Daoy (cell line): ENCODE measurements around the gene CDC14B. TPM values are rescaled to one million over a fixed set of nuclear protein-coding genes. Genes with fewer than 3 reads are reported as not detected.
"Not testable (repeated sequence)": the region's sequence is repeated elsewhere in the genome, so short reads cannot be mapped to it uniquely, and the experiment has no call there.

Source experiments
- DNase-seq: peaks from one replicate; pipeline ENCODE4 v3.0.0-alpha.2; 2015; ENCODE audit warnings: low read depth
- total RNA-seq: library from RNA; depleted of rRNA; stranded (reverse); fragments of >200 nt; shearing (Covaris generic); gene quantifications from 2 replicates; pipeline ENCODE4 v1.2.3, GENCODE V29; 2014

Gene CDC14B
- total RNA-seq, 1 experiment from 2014 or later: 15.3 TPM

DNA sequence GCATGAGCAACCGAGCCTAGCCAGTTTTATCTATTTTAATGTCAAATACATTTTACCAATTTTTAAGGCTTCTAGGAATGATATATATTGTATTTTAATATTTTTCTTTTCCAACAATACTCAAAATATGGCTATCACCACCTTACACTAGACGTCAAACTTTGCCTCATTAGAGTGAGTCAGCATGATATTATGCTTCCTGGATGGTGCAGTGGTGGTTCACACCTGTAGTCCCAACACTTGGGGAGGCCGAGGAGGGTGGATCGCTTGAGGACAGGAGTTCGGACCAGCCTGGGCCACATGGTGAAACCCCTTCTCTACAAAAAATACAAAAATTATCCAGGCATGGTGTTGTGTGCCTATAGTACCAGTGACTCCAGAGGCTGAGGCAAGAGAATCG, 7.3 kb upstream of the CDC14B start:
- no peak for DNase-seq

GRCh38 chr9:96621618-96622017, 2.0 kb upstream of the CDC14B start:
- no peak for DNase-seq

GRCh38 chr9:96620832-96621269, 1.2 kb upstream of the CDC14B start:
- DNase-seq: no peak

GRCh38 chr9:96620181-96620514, 505 bp upstream of the CDC14B start:
- DNase-seq: no peak

- DNase-seq: peak; percentile 34
These were observed 548 bp downstream of the CDC14B start for GRCh38 chr9:96619124-96619465.

DNA sequence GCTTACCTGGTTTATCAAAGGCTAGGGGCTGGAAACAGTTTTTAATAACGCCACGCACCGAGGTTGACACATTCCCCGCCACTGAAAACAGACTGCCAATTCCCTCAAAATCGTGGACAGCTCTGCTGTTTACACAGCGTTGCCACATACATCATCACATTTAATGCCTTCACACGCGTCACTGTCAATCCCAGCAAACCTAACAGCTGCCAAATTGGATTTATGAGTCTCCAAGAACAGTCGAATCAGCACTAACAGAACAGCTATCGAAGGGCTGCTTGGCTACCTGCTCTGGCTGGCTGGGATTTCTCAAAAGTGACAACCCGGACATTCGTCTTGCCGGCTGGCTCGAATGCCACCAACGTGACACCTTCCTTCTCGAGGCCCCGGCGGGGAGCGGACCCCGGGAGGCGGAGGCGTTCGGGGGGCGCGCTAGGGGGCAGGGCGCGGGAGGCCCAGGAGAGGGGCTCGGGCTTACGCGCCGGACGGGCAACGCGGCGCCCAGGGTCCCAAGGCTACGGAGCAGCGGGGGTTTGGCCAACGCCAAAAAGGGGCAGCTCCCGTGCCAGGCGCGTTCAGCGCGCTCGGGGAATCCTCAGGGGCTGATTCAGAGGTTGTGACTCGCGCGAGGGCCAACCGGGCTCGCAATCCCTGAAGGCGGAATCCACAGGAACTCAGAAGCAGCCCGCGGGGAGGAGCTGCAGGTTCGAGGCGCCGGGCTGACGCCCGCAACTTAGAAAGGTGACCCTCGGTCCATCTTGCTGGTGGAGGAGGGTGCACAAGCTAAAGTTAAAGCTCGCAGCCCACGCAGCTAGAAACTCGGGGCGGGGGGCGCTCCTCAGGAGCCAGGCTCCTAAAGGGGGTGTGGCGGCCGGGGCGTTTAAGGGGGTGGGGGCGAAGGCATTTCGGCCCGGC, 1.2 kb downstream of the CDC14B start:
- DNase-seq: peak; percentile 65

DNA sequence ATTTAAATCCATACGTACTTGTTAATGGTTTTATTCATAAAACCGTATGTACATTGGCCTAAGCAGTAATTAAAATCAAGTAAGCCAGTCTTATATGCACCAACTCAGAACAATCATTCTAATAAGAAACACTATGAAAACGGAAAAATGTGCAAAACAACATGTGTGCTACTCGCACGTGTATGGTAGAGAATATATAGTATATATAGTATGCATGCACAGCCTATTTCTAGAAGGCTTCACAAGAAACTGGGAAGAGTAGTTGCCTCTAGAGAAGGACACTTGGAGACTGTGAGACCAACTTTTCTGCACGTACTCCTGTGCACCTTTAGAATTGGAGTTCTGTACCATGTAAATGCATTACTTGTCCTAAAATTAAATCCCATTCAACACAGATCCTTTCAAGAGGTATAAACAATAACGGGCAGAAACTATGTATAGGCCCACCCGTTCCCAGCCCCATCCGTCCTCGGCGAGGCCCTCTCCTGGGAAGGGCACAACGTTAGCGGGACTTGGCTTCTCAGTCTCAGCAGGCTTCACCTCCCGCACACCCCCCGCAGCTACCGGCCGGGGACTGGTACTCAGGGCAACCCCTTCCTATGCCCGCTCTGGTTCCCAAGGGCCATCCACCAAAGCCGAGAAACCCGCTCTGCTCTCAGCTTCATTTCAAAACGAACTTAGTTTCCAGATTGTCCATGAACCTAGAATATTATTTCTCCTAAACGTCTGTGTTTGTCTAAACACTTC, 2.0 kb downstream of the CDC14B start:
- no peak for DNase-seq

DNA sequence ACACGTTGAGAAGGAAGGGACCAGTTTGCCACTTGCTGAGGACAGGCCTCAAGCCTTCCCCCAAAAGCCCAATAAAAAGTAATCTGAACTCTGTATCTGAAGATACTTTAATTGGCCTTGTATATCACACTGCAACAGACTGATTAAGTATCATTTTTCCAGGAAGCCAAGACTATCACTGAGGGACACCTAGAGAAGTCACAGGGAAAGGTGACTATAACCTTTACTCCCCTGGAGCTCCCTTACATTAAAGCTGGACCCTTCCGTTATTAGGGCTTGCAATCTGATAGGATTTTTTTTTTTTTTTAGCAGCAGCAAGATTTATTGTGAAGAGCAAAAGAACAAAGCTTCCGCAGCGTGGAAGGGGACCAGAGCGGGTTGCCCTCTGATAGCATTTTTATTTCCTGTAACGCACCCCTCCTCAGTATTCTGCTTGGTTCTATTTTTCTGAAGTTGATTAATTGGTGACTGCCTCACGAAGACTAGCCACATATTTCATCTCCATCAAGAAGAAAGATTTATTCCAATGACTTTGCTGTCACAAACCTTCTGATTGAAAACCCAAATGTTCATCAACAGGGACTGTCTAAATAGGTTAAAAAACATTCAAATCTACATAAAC, 2.7 kb downstream of the CDC14B start:
- DNase-seq: no peak

GRCh38 chr9:96615411-96615810, 4.2 kb downstream of the CDC14B start:
- DNase-seq: no peak

GRCh38 chr9:96614664-96615063, 5.0 kb downstream of the CDC14B start:
- DNase-seq: not testable (repeated sequence)

DNA sequence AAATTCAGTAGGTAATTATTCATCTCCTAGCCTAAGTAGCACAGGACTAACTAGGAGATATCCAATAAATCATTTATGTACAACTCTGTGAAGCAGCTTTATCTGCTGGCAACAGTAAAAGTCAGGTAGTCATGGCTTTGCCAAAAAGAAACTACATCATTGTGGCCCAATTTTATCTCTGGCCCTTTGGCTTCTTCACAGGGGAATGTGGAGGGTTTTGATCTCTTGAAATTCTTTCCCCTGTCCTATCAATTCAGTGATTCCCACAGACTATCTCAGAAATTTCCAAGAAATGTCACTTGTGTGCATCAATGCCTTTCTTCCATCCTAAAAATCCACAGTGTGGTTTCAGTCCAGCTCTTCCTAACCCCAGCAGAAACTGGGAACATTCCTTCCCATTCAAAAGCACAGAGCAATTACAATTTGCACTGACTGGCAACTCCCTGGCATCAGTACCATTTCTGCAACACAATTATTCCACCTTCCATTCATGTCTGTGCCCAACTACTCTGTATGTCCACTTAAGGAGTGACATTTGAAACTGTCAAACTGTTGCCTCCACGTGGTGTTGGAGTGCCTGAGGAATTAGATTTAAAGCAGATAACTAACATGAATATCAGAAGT, 6.6 kb downstream of the CDC14B start:
- DNase-seq: no peak

DNA sequence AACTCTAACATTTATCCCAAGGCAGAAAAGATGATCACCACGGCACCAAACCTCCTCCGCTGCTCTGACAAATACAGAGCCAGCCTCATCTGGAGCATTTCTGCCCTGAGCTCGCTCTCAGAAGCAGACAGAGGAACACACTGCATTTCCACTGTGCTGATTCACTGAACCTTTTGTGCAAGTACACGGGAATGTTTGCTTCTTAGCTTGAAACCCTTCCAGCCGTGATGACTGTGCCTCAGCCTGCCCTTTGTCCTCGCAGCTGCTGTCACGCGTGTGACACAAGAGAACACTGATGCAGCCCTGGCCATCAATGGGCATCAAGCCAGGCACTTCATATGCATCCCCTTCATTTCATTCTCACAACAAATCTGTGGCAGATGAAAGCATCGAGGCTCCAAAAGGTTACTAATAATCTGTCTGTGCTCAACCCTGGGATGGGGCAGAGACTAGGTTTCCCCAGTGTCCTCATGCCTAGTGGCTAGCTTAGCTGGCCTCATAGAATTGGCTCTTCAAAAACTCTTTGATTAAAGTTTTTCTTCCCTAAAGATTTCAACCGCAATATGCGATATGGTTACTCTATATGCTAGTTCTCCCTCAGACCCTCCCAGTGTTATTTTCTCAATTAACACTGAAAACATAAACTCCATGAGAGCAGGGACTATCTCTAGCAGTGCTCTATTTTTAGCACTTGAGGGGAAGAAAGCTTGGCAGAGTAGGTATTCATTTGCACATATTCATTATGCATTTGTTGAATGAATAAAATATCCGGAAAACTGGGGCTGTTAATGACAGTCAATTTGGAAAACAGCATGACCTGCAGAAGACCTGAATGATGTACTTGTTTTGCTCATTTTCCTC, 7.3 kb downstream of the CDC14B start:
- peak; percentile 82 for DNase-seq

- no peak for DNase-seq
These were observed 8.3 kb downstream of the CDC14B start for GRCh38 chr9:96611302-96611701.

DNA sequence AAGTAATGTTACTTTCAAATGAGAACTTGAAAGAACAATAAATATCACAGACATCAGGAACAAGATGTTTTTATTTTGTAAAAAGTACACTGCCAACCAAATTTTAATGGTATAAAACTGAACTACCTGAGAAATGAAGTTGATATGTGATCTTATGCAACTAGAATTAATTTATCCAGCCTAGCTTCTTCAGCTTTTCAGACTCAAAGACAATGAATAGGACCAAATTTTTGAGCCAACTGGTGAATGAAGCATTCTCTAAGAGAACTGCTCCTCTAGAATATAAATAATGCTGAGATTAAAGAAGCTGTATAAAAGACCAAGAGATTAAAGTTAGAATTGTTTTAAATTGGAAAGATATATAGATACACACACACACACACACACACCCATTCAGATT, 9.9 kb downstream of the CDC14B start:
- no peak for DNase-seq

DNA sequence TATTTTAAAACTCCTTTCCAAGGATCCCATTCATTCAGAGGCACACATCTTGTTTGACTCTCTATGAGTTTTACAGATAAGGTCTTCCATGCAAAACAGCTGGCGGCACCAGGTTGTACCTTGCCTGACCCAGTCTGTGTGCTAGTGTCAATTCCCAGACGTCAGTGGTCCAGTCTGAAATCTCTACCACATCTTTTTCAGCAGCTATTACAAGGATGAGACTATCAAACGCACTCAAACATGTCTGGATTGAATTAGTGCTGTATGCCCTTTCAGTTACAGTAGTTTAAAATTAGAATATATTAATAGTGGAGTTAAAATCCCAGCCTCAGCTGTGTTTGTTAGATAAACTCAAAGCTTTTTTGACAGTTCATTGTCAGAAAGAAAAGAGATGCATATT, 11.7 kb downstream of the CDC14B start:
- no peak for DNase-seq

- no peak for DNase-seq
These were observed 14.3 kb downstream of the CDC14B start for GRCh38 chr9:96605328-96605727.

- DNase-seq: no peak
These were observed 15.7 kb downstream of the CDC14B start for GRCh38 chr9:96604004-96604319.

- no peak for DNase-seq
These were observed 16.2 kb downstream of the CDC14B start for GRCh38 chr9:96603305-96604003.

- DNase-seq: no peak
These were observed 20.3 kb downstream of the CDC14B start for GRCh38 chr9:96599298-96599697.

- no peak for DNase-seq
These were observed 23.0 kb downstream of the CDC14B start for GRCh38 chr9:96596601-96597111.
